GM12864 (cell line): ENCODE data around the gene NHS.

Experiments
- DNase-seq: peaks from one replicate; pipeline ENCODE4 v3.0.0-alpha.2; 2011; ENCODE audit warnings: low read depth
- H3K4me3 ChIP-seq: 2 replicates; pipeline ENCODE4 v1.5.1; 2011; ENCODE audit warnings: mild to moderate bottlenecking, low read depth, low read length, control low read depth
- TF ChIP-seq, protein P1 (sequence below): IDR thresholded peaks from 2 replicates; pipeline ENCODE4 v1.5.1; 2011; ENCODE audit warnings: low read depth, mild to moderate bottlenecking, moderate library complexity, low read length, control low read depth, inconsistent platforms; ENCODE audit errors: missing control alignments

The NHS gene

DNA sequence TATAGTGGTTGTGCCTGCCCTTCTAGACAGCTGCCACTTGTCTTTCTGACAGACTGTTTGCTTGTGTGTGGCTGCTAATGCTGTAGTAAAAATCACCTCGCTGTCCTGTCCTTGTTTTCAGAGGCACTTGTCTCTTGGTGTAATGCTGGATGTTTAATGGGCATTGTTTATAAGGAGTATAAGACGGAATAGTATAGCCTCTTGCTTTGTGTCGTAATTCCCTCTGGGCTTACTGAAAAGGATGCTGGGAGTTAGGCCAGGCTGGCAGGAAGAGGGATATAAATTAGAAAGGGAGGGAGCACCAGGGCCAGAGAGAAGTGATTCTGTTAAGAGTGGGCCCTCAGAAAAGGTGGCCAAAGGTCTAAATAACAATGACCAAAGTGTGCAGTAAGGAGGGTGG is 29.0 kb downstream of the NHS start:
- H3K4me3 ChIP-seq, result no peak overlapping the region
- TF ChIP-seq, protein P1, sequence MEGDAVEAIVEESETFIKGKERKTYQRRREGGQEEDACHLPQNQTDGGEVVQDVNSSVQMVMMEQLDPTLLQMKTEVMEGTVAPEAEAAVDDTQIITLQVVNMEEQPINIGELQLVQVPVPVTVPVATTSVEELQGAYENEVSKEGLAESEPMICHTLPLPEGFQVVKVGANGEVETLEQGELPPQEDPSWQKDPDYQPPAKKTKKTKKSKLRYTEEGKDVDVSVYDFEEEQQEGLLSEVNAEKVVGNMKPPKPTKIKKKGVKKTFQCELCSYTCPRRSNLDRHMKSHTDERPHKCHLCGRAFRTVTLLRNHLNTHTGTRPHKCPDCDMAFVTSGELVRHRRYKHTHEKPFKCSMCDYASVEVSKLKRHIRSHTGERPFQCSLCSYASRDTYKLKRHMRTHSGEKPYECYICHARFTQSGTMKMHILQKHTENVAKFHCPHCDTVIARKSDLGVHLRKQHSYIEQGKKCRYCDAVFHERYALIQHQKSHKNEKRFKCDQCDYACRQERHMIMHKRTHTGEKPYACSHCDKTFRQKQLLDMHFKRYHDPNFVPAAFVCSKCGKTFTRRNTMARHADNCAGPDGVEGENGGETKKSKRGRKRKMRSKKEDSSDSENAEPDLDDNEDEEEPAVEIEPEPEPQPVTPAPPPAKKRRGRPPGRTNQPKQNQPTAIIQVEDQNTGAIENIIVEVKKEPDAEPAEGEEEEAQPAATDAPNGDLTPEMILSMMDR, result no peak
- no peak for DNase-seq

DNA sequence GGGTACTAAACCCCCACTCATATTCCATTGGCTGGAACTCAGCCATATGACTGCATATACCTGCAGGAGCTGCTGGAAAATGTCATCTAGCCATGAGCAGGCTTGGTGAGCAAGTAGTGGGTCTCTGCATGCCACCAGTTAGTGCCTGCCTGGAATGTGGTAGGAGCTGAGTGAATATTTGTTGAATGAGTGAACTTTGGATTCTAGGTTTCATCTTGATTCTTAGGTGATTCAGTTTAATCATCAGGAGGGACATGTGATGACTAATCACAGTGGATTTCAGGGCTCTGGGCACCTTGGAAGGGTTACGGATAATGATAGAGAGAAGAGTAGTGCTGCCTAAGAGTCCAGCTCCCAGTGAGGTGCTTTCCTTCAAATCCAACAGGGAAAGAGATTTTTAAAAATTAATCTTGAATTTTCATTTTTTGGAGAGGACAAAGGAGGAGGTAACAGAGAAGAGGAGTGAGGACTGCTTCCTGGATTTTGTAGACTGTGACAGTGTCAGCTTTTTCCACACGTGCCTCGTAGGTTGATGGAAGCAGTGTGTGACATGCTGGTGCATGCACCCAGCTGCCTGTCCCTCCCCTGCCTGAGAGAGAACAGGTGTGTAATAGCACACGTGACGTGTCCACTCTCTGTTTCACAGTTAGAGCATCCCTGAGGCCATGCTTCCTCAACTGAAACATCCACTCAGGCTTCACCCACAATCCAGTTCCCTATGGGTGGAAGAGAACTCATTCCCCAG is 30.4 kb downstream of the NHS start:
- no peak overlapping the region for H3K4me3 ChIP-seq
- TF ChIP-seq, protein P1, result no peak
- DNase-seq, result no peak

DNA sequence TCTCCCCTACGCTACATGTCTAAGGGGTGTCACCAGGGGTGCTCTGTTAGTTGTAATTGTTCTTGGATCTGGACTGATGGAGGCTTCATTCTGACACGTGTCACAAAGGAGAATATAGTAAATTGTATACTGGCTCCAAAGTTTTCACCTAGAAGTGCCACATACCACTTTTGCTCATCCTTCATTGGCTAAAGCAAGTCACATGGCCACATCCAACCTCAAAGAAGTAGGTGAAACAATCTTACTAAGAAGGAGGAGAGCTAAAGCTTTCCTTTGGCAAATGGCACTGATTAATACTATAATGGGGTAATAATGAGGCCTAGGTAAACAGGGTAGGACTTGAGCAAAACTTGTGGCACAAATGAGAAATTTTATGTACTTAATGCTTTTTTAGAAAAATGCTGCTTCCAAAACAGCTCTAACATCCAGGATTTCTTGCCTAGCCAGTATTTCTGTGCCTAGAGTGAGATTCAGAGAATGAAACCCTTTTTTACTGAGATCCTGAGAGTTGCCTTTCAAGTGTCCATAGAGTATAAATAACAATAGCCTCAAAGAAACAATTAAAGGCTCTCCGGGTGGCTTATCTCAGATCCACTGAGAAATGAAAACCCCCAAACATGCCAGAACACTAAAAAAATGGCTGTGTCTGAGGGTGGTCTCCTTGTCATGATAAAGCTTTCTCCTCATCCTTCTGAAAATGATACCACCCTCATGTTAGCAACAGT is 34.7 kb downstream of the NHS start:
- DNase-seq, result no peak
- no peak overlapping the region for H3K4me3 ChIP-seq
- TF ChIP-seq, protein P1, result no peak

DNA sequence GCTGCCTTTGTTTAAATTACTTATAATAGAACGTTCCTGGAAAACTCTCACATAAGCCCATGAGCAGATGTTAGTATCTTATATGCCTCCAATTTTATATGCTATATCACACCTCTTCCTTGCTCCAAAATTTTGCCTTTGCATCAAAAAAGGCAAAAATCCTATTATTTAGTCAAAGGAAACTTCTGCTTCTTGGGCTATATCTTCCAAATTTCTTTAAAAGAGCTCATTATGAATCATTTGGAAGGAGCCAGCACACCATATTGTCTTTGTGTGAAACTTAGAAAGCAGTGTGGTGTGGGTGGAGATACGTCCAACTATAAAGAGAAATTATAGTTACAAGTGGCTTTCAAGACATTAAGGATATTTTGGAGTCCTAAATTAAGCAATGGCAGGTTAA is 35.7 kb downstream of the NHS start:
- no peak for DNase-seq
- H3K4me3 ChIP-seq, result no peak overlapping the region
- TF ChIP-seq, protein P1, result no peak

DNA sequence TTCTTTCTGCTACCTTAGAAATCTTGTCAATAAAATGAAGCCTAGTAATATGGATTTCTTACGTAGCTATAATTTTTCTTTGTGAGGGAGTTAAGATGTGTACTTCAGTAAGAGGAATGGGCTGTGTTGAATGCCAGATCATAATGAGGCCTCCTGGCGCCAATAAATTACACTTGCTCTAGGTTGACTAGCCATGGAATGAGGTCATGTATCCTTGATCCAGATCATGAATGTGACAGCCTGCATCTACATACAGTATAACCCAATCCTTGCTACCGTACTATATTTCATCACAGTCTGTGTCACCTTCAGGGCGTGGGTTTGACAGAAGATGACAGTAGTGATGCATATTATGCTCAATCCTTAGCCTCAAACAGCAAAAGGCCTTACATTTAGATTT is 36.2 kb downstream of the NHS start:
- no peak for DNase-seq
- H3K4me3 ChIP-seq, result no peak overlapping the region
- TF ChIP-seq, protein P1, result no peak

DNA sequence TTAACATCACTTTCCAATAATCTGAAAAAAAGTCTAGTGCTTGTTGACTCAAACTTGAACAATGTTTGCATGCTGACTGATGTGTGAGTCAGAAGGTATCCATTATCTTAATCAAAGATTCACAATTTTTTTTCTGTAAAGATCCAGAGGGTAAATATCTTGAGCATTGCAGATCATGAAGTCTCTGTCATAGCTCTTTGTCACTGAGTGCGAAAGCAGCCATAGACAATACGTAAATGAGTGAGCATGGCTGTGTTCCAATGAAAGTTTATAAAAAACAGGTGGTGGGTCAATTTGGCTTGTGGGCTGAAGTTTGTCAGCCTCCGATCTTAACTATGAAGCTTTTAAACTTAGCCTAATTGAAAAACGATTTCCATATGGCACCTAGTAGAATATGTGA is 37.7 kb downstream of the NHS start:
- no peak for DNase-seq
- TF ChIP-seq, protein P1, result no peak
- no peak overlapping the region for H3K4me3 ChIP-seq

DNA sequence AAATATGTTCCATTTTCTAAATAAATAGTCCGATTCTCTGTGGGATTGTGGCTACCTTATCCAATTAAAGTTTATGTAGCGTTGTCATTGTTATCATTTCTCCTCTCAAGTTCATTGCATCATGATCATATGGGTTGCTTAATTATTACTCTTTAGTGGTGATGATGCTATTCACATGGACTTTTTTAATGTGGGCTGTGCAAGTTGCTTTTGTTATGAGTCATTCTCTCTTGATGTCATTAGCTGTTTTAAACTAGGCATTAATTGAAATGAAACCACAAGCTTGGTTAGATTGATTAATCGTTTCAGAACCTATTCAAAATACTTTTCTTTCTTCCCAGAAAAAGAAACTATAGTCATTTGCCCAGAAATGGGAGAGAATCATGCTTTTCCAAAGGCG is 38.2 kb downstream of the NHS start:
- DNase-seq, result no peak
- no peak overlapping the region for H3K4me3 ChIP-seq
- TF ChIP-seq, protein P1, result no peak
